ENCODE data around the gene YEATS4. TPM values are rescaled to one million over a fixed set of nuclear protein-coding genes. Genes with fewer than 3 reads are reported as not detected.
"Not testable (repeated sequence)": the region's sequence is repeated elsewhere in the genome, so short reads cannot be mapped to it uniquely, and the experiment has no call there.

YEATS4 gene
- total RNA-seq (10 to 100 TPM in 4 of 9 donors, 1 to 10 TPM in 5; 6.7 to 45.0 (median 9.9) TPM), polyA plus RNA-seq (10 to 100 TPM in 1 of 2 donors, 1 to 10 TPM in 1; 4.0 to 20.9 TPM)
- long read RNA-seq, donor 1, transcript YEATS4-201 (7 exons, 1,434 nt): major isoform, 21 of 23 reads
- long read RNA-seq, donor 1, partial matches to known transcripts: 0 of 23 reads
- long read RNA-seq, donor 1, other reads (novel, unspliced or antisense): 1 of 23 reads
- long read RNA-seq, donor 2, transcript YEATS4-201 (7 exons, 1,434 nt): major isoform, 30 of 31 reads
- long read RNA-seq, donor 2, partial matches to known transcripts: 0 of 31 reads
- long read RNA-seq, donor 2, other reads (novel, unspliced or antisense): 0 of 31 reads
- long read RNA-seq, donor 3, transcript YEATS4-201 (7 exons, 1,434 nt): major isoform, 8 of 10 reads
- long read RNA-seq, donor 3, partial matches to known transcripts: 0 of 10 reads
- long read RNA-seq, donor 3, other reads (novel, unspliced or antisense): 2 of 10 reads

DNA sequence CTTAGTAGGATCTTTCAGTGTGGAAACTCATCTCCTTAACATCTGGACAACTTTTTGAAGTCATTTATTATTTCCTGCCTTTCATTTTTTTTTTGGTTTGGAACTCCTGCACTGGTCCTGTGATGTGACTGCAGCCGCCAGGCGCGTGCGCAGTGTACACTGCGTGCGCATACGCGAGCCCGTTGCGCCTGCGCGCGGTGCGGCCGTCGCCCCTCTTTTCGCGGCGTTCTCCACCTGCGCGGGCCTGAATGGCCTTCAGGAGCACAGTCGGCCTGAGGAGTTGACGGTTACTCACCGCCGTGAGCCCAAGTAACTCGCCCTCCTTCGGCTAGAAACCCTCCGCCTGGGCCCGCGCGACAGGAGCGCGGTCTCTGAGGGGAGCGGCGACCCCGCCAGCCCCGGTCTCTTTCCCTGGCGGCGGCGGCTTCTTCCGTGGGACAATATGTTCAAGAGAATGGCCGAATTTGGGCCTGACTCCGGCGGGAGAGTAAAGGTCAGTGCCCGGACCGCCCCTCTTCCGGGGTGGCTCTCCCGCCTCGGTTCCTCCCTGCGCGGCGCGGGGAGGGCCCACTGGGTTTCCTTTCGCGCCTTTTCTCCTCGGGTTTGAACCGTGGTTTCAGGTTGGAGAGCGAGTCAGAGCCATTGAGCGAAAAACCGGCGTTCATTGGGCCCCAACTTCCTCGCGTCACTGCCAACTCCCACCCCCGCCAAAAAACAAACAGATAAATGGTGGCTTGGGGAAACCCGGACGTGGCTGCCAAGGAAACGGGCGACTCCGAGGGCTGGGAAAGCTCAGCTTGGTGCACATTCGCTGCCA lies at the start of gene YEATS4:
Gene YEATS4 (plus strand): TSS at position 213 of the 817 bp plus-strand sequence. CDS start 230 bp downstream, at position 443.
- no peaks in the 10 kb centered on the region for H3K9me3 ChIP-seq
- H3K36me3 ChIP-seq: peaks cover 0 to 24% (median 10%) of the 10 kb centered on the region in 9 donors
- intact Hi-C loops (cut with DNase I): loop anchor here in 6 of 10 donors (1.0 to 10.0 kb wide), 10 partner anchors 113 to 672 kb away; partner anchors contain the start of genes CCT2 (in 1 of the 6), FRS2 (in 1 of the 6) and NUP107 (in 1 of the 6)
- peak within 1 kb of the TSS; percentile 52 to 93 (median 80) for H3K4me3 ChIP-seq
- DNase-seq: peak; percentile 82 to 92 (median 86)
- peaks cover 0 to 25% (median 9%) of the 10 kb centered on the region in 12 donors for H3K4me1 ChIP-seq
- no peak for TF ChIP-seq POLR2A (IDR thresholded peaks at IDR 0.05)
- TF ChIP-seq, protein P1, sequence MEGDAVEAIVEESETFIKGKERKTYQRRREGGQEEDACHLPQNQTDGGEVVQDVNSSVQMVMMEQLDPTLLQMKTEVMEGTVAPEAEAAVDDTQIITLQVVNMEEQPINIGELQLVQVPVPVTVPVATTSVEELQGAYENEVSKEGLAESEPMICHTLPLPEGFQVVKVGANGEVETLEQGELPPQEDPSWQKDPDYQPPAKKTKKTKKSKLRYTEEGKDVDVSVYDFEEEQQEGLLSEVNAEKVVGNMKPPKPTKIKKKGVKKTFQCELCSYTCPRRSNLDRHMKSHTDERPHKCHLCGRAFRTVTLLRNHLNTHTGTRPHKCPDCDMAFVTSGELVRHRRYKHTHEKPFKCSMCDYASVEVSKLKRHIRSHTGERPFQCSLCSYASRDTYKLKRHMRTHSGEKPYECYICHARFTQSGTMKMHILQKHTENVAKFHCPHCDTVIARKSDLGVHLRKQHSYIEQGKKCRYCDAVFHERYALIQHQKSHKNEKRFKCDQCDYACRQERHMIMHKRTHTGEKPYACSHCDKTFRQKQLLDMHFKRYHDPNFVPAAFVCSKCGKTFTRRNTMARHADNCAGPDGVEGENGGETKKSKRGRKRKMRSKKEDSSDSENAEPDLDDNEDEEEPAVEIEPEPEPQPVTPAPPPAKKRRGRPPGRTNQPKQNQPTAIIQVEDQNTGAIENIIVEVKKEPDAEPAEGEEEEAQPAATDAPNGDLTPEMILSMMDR (IDR thresholded peaks at IDR 0.05): no peak
- 0 to 1% (median 0%) methylated on average over 44 to 70 of the region's 70 CpGs for WGBS, 4 donors
- no peaks in the 10 kb centered on the region for H3K27me3 ChIP-seq
- peak; percentile 96 to 98 (median 98) for ATAC-seq
- H3K27ac ChIP-seq: peak within 1 kb of the TSS; percentile 83 to 99 (median 92)

DNA sequence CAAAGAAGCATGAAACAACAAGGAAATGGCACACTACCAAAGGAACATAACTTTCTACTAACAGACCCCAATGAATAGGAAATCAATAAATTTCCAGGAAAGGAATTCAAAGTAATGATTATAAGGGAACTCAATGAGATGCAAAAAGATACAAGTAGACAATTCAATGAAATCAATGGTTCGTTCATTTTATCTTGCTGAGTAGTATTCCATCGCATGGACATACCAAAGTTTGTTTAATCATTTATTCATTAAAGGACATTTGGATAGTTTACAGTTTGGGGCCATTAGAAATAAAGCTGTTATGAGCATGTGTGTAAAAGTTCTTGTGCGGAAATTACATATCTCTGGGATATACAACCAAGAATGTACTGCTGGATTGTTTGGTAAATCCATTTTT lies 46.3 kb upstream of the YEATS4 start:
- no peak for ATAC-seq

GRCh38 chr12:69316784-69317183 lies 42.8 kb upstream of the YEATS4 start:
- H3K4me1 ChIP-seq; ATAC-seq; H3K4me3 ChIP-seq; intact Hi-C loops (cut with DNase I); H3K36me3 ChIP-seq; DNase-seq; H3K27ac ChIP-seq; H3K27me3 ChIP-seq: not testable (repeated sequence)
- peaks cover 0 to 22% (median 2%) of the 10 kb centered on the region in 12 donors for H3K9me3 ChIP-seq

More for the DNA sequence above, 46.3 kb upstream of the YEATS4 start:
- intact Hi-C loops (cut with DNase I): no loop called here
- no peaks in the 10 kb centered on the region for H3K4me1 ChIP-seq
- no peak overlapping the region for H3K4me3 ChIP-seq
- TF ChIP-seq, protein P1 (IDR thresholded peaks at IDR 0.05): no peak
- TF ChIP-seq POLR2A (IDR thresholded peaks at IDR 0.05): no peak
- H3K27ac ChIP-seq: no peak overlapping the region
- 84 to 96% (median 95%) methylated on average over 3 of the region's 3 CpGs for WGBS, 4 donors
- no peaks in the 10 kb centered on the region for H3K27me3 ChIP-seq
- DNase-seq: no peak
- no peaks in the 10 kb centered on the region for H3K36me3 ChIP-seq
- H3K9me3 ChIP-seq: peaks cover 0 to 14% (median 0%) of the 10 kb centered on the region in 12 donors

DNA sequence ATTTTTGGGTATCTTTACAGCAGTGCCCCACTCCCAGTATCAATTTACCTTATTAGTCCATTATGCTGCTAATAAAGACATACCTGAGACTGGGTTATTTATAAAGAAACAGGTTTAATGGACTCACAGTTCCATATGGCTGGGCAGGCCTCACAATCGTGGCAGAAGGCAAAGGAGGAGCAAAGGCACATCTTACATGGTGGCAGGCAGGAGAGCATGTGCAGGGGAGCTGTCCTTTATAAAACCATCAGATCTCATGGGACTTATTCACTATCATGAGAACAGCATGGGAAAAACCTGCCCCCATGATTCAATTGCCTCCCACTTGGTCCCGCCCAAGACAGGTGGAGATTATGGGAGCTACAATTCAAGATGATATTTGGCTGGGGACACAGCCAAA lies 42.3 kb upstream of the YEATS4 start:
- H3K36me3 ChIP-seq; DNase-seq; H3K4me3 ChIP-seq; H3K27ac ChIP-seq; ATAC-seq; intact Hi-C loops (cut with DNase I); H3K4me1 ChIP-seq; H3K27me3 ChIP-seq: not testable (repeated sequence)
- WGBS, 4 donors: 67 to 82% (median 78%) methylated on average over 2 of the region's 2 CpGs
- H3K9me3 ChIP-seq: peaks cover 0 to 22% (median 2%) of the 10 kb centered on the region in 12 donors

GRCh38 chr12:69318225-69318624 lies 41.3 kb upstream of the YEATS4 start:
- Histone ChIP-seq H3K4me1 (no peaks in the 10 kb centered on the region), H3K27me3 (no peaks in the 10 kb centered on the region), H3K27ac (no peak overlapping the region), H3K36me3 (no peaks in the 10 kb centered on the region), H3K9me3 (peaks cover 0 to 18% (median under 1%) of the 10 kb centered on the region in 12 donors), H3K4me3 (no peak overlapping the region)
- TF ChIP-seq POLR2A (IDR thresholded peaks at IDR 0.05): no peak
- TF ChIP-seq, protein P1 (IDR thresholded peaks at IDR 0.05): no peak
- DNase-seq (no peak), ATAC-seq (no peak)
- intact Hi-C loops (cut with DNase I): no loop called here
- 83 to 92% (median 89%) methylated on average over 2 of the region's 2 CpGs for WGBS, 4 donors

Measured in heart left ventricle (tissue), 16 donors.